ENCODE data around the gene EGFR. TPM values are rescaled to one million over a fixed set of nuclear protein-coding genes. Genes with fewer than 3 reads are reported as not detected.

The EGFR gene
- total RNA-seq, 1 donor from 2014 or later = 6.1 TPM

DNA sequence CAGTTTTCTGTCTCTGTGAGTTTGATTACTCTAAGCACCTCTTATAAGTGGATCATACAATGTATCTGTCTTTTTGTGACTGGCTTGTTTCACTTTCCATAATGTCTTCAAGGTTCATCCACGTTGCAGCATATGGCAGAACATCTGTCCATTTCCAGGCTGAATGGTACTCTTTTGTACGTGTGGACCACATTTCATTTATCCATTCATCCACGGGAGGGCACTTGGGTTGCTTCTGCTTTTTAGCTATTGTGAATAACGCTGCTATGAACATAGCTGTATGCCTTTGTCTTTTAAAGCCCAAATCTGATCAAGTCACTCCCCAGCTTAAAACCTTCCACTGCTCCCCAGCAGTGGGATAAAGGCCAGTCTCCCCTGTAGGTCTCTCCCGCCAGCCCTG, 31.5 kb downstream of the EGFR start:
- intact Hi-C loops (cut with micrococcal nuclease) = no loop called here
- Histone ChIP-seq H3K36me3 (no peaks in the 10 kb centered on the region), H3K4me1 (peaks cover 54% of the 10 kb centered on the region), H3K27ac (replicated peaks) (no peak overlapping the region), H3K27me3 (ENCODE audit: low read depth) (no peaks in the 10 kb centered on the region), H3K4me3 (no peak overlapping the region), H3K9me3 (replicated peaks) (no peaks in the 10 kb centered on the region)
- TF ChIP-seq, protein P1, sequence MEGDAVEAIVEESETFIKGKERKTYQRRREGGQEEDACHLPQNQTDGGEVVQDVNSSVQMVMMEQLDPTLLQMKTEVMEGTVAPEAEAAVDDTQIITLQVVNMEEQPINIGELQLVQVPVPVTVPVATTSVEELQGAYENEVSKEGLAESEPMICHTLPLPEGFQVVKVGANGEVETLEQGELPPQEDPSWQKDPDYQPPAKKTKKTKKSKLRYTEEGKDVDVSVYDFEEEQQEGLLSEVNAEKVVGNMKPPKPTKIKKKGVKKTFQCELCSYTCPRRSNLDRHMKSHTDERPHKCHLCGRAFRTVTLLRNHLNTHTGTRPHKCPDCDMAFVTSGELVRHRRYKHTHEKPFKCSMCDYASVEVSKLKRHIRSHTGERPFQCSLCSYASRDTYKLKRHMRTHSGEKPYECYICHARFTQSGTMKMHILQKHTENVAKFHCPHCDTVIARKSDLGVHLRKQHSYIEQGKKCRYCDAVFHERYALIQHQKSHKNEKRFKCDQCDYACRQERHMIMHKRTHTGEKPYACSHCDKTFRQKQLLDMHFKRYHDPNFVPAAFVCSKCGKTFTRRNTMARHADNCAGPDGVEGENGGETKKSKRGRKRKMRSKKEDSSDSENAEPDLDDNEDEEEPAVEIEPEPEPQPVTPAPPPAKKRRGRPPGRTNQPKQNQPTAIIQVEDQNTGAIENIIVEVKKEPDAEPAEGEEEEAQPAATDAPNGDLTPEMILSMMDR (IDR thresholded peaks at IDR 0.05; ENCODE audit: borderline replicate concordance) = no peak
- DNase-seq = no peak

DNA sequence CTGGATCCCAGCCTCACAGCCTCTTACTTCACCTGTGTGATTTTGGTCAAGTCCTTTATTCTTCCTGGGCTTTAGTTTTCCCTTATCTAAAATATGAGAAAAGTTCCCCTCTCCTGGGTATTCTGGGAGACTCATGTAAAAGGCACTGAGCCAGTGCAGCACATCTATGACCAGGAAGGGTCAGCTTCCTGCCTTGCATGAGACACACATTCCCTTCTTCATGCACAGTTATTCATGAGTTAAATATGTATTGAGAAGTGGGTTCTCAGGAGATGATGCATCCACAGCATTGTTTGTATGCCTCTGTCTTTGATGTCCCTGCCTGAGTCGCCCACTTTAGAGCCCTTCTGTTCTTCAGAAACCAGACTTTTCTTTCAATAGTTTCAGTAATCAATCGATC, 33.3 kb downstream of the EGFR start:
- H3K4me1 ChIP-seq = peaks cover 55% of the 10 kb centered on the region
- no peaks in the 10 kb centered on the region for H3K36me3 ChIP-seq
- TF ChIP-seq, protein P1 (IDR thresholded peaks at IDR 0.05; ENCODE audit: borderline replicate concordance) = no peak
- H3K9me3 ChIP-seq (replicated peaks) = no peaks in the 10 kb centered on the region
- no peaks in the 10 kb centered on the region for H3K27me3 ChIP-seq (ENCODE audit: low read depth)
- H3K27ac ChIP-seq (replicated peaks) = no peak overlapping the region
- H3K4me3 ChIP-seq = no peak overlapping the region
- intact Hi-C loops (cut with micrococcal nuclease) = no loop called here
- no peak for DNase-seq

DNA sequence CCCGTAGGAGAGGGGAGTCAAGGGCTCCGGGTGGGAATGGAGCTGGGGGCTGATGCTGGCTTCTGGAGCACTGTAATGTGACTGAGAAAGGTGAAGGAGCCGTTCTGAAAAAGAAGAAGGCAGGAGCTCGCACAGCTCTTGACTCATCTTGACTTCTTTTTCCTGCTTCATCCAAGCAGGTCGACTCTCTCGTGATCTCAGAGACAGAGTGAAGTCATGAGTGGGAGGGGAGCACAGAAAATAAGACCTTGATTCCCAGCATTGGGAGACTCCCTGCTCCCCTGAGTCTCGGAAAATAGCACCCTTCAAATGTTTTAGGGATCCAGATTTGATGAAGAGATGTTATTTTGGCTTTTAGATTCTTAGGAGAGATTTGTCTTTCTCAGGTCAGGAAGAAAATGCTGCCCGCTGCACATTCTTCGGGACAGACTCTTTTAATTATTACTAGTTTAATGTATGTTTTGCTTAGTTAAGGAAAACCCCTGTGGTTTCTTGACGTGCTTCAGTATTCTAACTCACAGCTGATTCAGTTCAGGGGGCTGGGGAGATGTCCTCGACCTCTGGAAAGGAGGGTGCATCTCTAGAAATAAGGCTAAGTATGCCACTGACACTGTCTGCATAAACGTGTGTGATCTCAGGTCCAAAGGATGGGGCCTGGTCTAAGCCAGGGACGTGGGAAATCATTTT, 34.1 kb downstream of the EGFR start:
- intact Hi-C loops (cut with micrococcal nuclease) = no loop called here
- Histone ChIP-seq H3K27ac (replicated peaks) (peak overlapping the region; percentile 47), H3K4me3 (no peak overlapping the region), H3K36me3 (no peaks in the 10 kb centered on the region), H3K9me3 (replicated peaks) (no peaks in the 10 kb centered on the region), H3K27me3 (ENCODE audit: low read depth) (no peaks in the 10 kb centered on the region), H3K4me1 (peaks cover 55% of the 10 kb centered on the region)
- DNase-seq = no peak
- TF ChIP-seq, protein P1 (IDR thresholded peaks at IDR 0.05; ENCODE audit: borderline replicate concordance) = no peak

DNA sequence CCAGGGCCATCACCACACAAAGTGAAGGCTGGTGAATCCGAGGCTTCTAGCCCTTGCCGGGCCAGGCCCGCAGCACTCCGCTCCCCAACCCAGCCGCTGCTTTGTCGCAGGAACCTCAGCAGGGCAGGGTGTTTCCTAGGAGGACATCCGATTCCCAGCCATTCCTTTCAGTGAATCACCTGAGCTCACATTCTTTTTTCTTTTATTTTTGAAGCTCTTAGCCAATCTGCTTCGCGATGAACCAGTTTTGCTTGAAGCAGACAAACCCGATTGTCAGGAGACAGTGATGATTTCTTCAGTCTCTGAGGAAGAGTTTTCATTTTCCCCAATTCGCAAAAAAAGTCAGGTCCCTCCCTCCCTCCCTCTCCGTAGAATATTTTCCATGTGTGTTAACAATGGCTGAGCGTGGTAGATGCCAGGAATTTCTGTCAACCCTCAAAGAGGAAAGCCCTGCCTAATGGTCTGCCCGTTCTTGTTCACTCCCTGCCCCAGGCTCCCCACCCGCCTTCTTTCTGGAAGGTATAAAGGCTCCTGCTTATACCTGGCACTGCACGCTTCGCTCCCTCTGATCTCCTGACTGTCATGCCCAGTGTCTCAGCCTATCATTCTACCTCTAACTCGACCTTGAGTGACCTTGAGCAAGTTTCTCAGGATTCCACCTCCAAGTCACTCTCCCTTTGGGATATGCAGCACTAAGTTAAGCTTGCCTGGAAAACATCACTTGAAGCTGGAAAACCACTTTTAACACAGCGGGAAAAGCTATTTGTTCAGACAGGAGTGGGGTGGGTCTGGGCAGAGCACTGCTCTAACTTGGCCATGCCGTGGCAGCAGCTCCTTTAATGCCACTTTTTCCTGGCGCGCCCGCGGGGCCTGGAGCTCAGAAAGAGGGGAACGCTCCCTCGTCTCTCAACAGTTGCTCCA, 35.1 kb downstream of the EGFR start:
- H3K4me3 ChIP-seq = no peak overlapping the region
- no peaks in the 10 kb centered on the region for H3K9me3 ChIP-seq (replicated peaks)
- TF ChIP-seq, protein P1 (IDR thresholded peaks at IDR 0.05; ENCODE audit: borderline replicate concordance) = no peak
- DNase-seq = no peak
- H3K27ac ChIP-seq (replicated peaks) = peak overlapping the region; percentile 47
- H3K27me3 ChIP-seq (ENCODE audit: low read depth) = no peaks in the 10 kb centered on the region
- peaks cover 45% of the 10 kb centered on the region for H3K4me1 ChIP-seq
- no peaks in the 10 kb centered on the region for H3K36me3 ChIP-seq
- intact Hi-C loops (cut with micrococcal nuclease) = no loop called here

DNA sequence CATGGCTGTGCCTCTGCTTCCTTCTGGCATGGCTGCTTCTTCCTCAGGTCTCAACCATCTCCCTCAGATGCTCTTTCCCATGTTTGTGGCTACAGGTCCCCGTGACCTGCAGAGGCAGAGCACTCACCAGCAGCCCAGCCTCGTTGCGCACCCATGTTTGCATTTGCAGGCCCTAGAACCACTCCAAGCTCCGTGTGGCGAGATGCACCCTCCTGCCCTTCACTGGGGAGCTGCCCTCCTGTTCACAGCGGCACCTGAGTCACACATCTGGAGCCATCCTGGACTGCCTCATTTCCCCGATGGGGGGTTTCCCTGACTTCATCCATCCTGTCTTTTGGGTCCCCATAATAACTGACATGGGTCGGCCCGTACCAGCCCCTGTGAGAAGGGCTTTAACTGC, 35.9 kb downstream of the EGFR start:
- Histone ChIP-seq H3K36me3 (no peaks in the 10 kb centered on the region), H3K4me1 (peaks cover 45% of the 10 kb centered on the region), H3K9me3 (replicated peaks) (no peaks in the 10 kb centered on the region), H3K27me3 (ENCODE audit: low read depth) (no peaks in the 10 kb centered on the region), H3K4me3 (no peak overlapping the region), H3K27ac (replicated peaks) (no peak overlapping the region)
- TF ChIP-seq, protein P1 (IDR thresholded peaks at IDR 0.05; ENCODE audit: borderline replicate concordance) = no peak
- intact Hi-C loops (cut with micrococcal nuclease) = no loop called here
- DNase-seq = no peak

Measured in left ventricle myocardium inferior (tissue), 1 donor.